Lung (tissue), 12 donors: ENCODE measurements around the gene PLD4. TPM values are rescaled to one million over a fixed set of nuclear protein-coding genes. Genes with fewer than 3 reads are reported as not detected.

Experiments
- ATAC-seq: fragments of 200-7000 bp; cut with Tn5 transposase; one replicate; pipeline ENCODE4 v1.9.1; 2020; ENCODE audit warnings: moderate number of reproducible peaks; ENCODE audit not compliant: insufficient read depth, low FRiP score
- DNase-seq, 3 donors: peaks; one replicate each; pipeline ENCODE4 v3.0.0-alpha.2; 2013 to 2017
- H3K27ac ChIP-seq, 2 donors: one replicate each; pipeline ENCODE4 v1.5.1; 2013; ENCODE audit warnings: mild to moderate bottlenecking in 2 of 2, moderate library complexity in 2 of 2, control low read depth in 1 of 2, inconsistent platforms in 1 of 2, low read depth in 1 of 2, low read length in 1 of 2
- H3K27me3 ChIP-seq, 3 donors: one replicate each; pipeline ENCODE4 v1.5.1; 2013; ENCODE audit warnings: low read length in 2 of 3; ENCODE audit not compliant: control insufficient read depth in 3 of 3, insufficient read depth in 3 of 3
- H3K36me3 ChIP-seq, 4 donors: one replicate each; pipeline ENCODE4 v1.5.1; 2013; ENCODE audit warnings: low read length in 4 of 4, mild to moderate bottlenecking in 1 of 4, moderate library complexity in 1 of 4; ENCODE audit not compliant: control insufficient read depth in 4 of 4, insufficient read depth in 4 of 4
- H3K4me1 ChIP-seq, 5 donors: one replicate each; pipeline ENCODE4 v1.5.1; 2013; ENCODE audit warnings: low read length in 5 of 5, mild to moderate bottlenecking in 2 of 5, moderate library complexity in 1 of 5; ENCODE audit not compliant: control insufficient read depth in 5 of 5, insufficient read depth in 5 of 5
- H3K4me3 ChIP-seq: one replicate; pipeline ENCODE4 v1.5.1; 2013; ENCODE audit warnings: mild to moderate bottlenecking, control low read depth, moderate library complexity
- H3K9ac ChIP-seq, 2 donors: one replicate each; pipeline ENCODE4 v1.5.1; 2013; ENCODE audit warnings: low read length in 2 of 2, control low read depth in 1 of 2; ENCODE audit not compliant: insufficient read depth in 1 of 2
- H3K9me3 ChIP-seq, 4 donors: one replicate each; pipeline ENCODE4 v1.5.1; 2013; ENCODE audit warnings: low read length in 3 of 4, mild to moderate bottlenecking in 1 of 4, moderate library complexity in 1 of 4; ENCODE audit not compliant: control insufficient read depth in 4 of 4, insufficient read depth in 3 of 4
- CTCF ChIP-seq: IDR thresholded peaks from 2 replicates; pipeline ENCODE4 v1.5.1; 2012; ENCODE audit warnings: mild to moderate bottlenecking; ENCODE audit errors: control extremely low read depth, extremely low read depth
- WGBS, 2 donors: extraction: QIAGEN DNeasy Blood & Tissue Kit; methylation state at CpG; one replicate each; pipeline ENCODE4 v1.1.7; 2013; 5-methylcytosine and 5-hydroxymethylcytosine counted together
- polyA plus RNA-seq, 2 donors: library from polyadenylated mRNA; stranded (reverse); fragments of 200-250 nt; gene quantifications; one replicate each; pipeline ENCODE4 v1.2.1, GENCODE V29; 2013
- total RNA-seq, 2 donors: library from RNA; depleted of rRNA in 1 of 2; stranded (reverse); fragments of >200 nt in 1 of 2; gene quantifications; one replicate each; pipeline ENCODE4 v1.2.1, GENCODE V29; 2014 to 2021
- donor health status: control.
- donor health status: control.
- donor health status: Bipolar disorder and iron deficiency.
- donor health status: healthy.
- donor health status: DM: yes; HTN: yes; CAD: no.

Gene PLD4
- total and polyA plus RNA-seq, 4 donors = 0.71 to 6.3 (median 0.88) TPM

- peaks cover 0 to under 1% (median 0%) of the 10 kb centered on the region in 4 donors for H3K9me3 ChIP-seq
- no peaks in the 10 kb centered on the region for H3K27me3 ChIP-seq
- H3K4me3 ChIP-seq = no peak overlapping the region
- ATAC-seq (no peak), DNase-seq (no peak)
- no peaks in the 10 kb centered on the region for H3K36me3 ChIP-seq
- WGBS, 2 donors = 89 to 94% methylated on average over 15 of the region's 15 CpGs
- no peak for TF ChIP-seq CTCF
- H3K27ac ChIP-seq = no peak overlapping the region
- H3K4me1 ChIP-seq = peaks cover 0 to 11% (median 0%) of the 10 kb centered on the region in 5 donors
- no peak overlapping the region for H3K9ac ChIP-seq
Observed at GRCh38 chr14:104929268-104930230, 4.9 kb downstream of the PLD4 start.

GRCh38 chr14:104930526-104931303 lies 6.0 kb downstream of the PLD4 start:
- Histone ChIP-seq H3K36me3 (no peaks in the 10 kb centered on the region), H3K27ac (no peak overlapping the region), H3K27me3 (no peaks in the 10 kb centered on the region), H3K9me3 (no peaks in the 10 kb centered on the region), H3K4me1 (peaks cover 0 to 11% (median 0%) of the 10 kb centered on the region in 5 donors), H3K9ac (no peak overlapping the region), H3K4me3 (no peak overlapping the region)
- DNase-seq (no peak), ATAC-seq (no peak)
- TF ChIP-seq CTCF = no peak
- 90 to 92% methylated on average over 10 of the region's 10 CpGs for WGBS, 2 donors

GRCh38 chr14:104931304-104931770 lies 6.7 kb downstream of the PLD4 start:
- no peak overlapping the region for H3K27ac ChIP-seq
- 74 to 79% methylated on average over 9 of the region's 9 CpGs for WGBS, 2 donors
- no peak overlapping the region for H3K4me3 ChIP-seq
- peaks cover 0 to 11% (median 0%) of the 10 kb centered on the region in 5 donors for H3K4me1 ChIP-seq
- H3K36me3 ChIP-seq = no peaks in the 10 kb centered on the region
- TF ChIP-seq CTCF = no peak
- DNase-seq (no peak), ATAC-seq (no peak)
- no peaks in the 10 kb centered on the region for H3K27me3 ChIP-seq
- H3K9me3 ChIP-seq = no peaks in the 10 kb centered on the region
- no peak overlapping the region for H3K9ac ChIP-seq
